Measurements from ENCODE around the gene TNS3.
A peak's percentile ranks its signal among the peaks of the same experiment; 100 is the strongest.

The TNS3 gene

DNA sequence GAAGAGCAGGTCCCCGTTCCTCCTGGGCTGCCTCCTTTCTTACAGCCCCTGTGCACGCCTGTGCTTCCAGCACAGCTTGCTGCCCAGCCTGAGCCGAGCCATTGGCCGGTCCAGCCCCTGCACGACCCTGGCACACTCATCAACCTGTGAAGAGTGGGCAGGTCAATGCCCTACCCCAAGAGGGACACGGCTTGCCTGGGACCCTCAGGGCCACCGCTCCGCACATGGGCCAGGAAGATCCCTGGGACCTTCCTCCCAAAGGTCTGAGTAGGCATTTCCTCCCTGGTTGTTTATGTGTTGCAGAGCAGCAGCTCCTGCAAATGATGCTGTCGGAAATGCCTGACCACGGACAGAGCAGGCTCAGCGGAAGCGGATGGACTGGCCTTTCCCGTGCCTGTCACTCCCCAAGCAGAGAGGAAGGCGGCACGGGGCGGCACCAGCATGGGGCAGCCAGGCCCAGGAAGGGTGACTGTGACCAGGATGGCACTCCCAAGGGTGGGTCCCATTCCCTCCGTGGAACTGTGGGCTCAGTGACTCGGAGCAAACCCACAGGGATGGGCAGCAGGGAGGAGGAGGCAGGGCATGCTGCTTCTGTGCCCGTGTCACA, 252.5 kb downstream of the TNS3 start:
- DNase-seq (ENCODE audit: extremely low spot score, insufficient read length, low read depth) (no peak), FAIRE-seq (no peak)

DNA sequence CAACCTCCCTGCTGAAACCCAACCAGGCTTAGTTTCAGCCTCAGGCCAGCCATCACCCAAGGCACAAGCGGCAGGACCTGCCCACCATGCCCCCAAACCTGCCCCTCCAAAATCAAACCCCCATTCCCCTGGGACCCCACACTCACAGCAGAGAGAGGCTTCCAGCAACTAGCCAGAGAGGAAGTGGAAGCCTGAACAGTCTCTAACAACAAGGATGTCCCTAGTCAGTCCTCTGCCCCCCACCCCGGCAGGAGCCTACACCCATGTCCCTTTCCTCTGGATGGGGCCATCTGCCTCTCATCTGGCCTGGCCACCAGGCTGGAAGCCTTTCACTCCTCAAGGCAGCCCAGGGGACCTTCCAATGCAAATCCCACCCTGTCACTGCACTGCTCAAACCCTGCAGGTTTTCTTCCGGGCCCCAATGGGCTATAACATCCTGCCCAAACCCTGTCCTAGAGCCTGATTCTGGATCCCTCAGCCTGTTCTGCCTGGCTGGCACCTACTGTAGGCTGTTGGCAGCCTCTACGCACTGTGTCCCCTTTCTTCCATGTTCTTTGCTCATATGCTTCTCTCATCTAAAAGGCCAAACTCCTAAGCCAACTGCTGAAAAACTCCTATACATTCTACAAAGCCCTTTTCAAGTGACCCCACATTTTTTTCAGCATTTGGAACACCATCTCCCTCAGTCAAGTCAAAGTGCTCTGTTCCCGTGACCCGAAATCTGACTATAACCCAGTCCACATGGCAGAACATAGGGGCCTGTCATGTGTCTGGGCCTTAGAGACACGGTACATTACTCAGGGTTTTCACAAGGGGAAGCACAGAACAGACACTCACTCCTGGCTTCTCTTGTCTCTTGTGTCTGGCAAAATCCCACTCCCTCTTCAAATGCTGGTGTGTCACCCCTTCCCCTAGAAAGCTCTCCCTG, 253.3 kb downstream of the TNS3 start:
- no peak for FAIRE-seq
- DNase-seq (ENCODE audit: extremely low spot score, insufficient read length, low read depth): no peak

- no peak for FAIRE-seq
- no peak for DNase-seq (ENCODE audit: extremely low spot score, insufficient read length, low read depth)
Observed at GRCh38 chr7:47327698-47328391, 254.1 kb downstream of the TNS3 start.

- DNase-seq (ENCODE audit: extremely low spot score, insufficient read length, low read depth) (no peak), FAIRE-seq (no peak)
Observed at GRCh38 chr7:47327346-47327697, 254.6 kb downstream of the TNS3 start.

- FAIRE-seq (no peak), DNase-seq (ENCODE audit: extremely low spot score, insufficient read length, low read depth) (no peak)
Observed at GRCh38 chr7:47326808-47327207, 255.1 kb downstream of the TNS3 start.

GRCh38 chr7:47326220-47326619, 255.7 kb downstream of the TNS3 start:
- FAIRE-seq: no peak

DNA sequence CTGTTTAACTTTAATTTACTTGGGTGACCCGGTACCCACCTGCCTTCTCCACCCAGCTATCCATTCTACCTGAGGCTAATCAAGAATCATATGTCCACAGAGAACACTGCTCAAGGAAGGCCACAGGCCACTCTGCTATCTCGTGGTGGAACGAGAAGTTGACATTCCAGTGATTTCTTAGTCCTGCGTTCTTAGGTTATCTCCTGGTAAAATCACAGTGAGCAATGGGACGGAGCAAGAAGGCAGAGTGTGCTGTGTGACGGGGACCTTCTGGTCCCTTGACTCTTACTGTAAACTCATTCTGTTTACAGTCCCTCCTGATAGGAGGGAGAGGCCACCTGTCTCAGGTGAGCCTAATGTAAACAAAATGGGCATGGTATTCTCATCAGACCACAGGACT, 256.6 kb downstream of the TNS3 start:
- FAIRE-seq: no peak

More at GRCh38 chr7:47326220-47326619, 255.7 kb downstream of the TNS3 start:
- DNase-seq (ENCODE audit: extremely low spot score, insufficient read length, low read depth): no peak

DNA sequence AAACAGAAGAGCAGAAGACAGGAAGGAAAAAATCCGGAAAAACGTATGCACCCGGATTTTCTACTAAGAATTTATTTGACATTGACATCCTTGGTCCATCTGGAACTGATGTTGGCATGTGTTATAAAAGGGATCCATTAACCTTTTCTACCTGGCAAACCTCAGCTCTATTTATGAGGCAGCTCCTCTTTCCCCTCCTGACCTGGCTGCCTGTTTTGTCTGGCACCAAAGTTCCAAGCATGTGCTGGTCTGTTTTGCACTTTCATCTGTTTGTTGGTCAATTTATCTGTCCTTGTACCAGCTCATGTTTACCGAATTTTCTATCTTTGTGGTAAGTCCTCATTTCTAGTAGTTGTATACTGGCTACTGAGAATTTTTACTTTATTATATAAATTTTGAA, 258.0 kb downstream of the TNS3 start:
- FAIRE-seq (no peak), DNase-seq (ENCODE audit: extremely low spot score, insufficient read length, low read depth) (no peak)

More for the DNA sequence above, 256.6 kb downstream of the TNS3 start:
- DNase-seq (ENCODE audit: extremely low spot score, insufficient read length, low read depth): no peak

DNA sequence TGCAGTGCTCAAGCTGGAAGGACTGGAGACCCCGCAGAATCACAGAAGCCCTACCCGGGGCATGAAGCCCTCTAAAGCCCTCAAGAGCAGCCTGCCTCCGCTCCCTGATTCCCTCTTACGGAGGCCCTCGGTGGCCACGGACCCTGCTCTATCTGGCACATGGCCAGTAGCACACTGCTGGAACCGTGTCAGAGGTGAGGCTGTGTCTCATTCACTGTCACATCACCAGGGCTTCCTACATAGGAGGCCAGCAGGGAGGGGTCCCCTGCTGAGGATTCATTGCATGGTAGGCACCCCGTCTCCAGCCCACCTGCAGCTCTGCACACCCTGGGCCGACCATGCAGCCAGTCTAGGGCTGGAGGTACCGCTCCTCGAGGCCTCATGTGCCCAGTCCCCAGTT, 259.2 kb downstream of the TNS3 start:
- FAIRE-seq: no peak
- DNase-seq (ENCODE audit: extremely low spot score, insufficient read length, low read depth): no peak

- no peak for FAIRE-seq
- no peak for DNase-seq (ENCODE audit: extremely low spot score, insufficient read length, low read depth)
Observed at GRCh38 chr7:47320296-47320695, 261.6 kb downstream of the TNS3 start.

GRCh38 chr7:47318395-47319182, 263.3 kb downstream of the TNS3 start:
- peak; percentile 59 for FAIRE-seq
- DNase-seq (ENCODE audit: extremely low spot score, insufficient read length, low read depth): no peak

- FAIRE-seq: no peak
- DNase-seq (ENCODE audit: extremely low spot score, insufficient read length, low read depth): no peak
Observed at GRCh38 chr7:47317487-47317886, 264.4 kb downstream of the TNS3 start.

DNA sequence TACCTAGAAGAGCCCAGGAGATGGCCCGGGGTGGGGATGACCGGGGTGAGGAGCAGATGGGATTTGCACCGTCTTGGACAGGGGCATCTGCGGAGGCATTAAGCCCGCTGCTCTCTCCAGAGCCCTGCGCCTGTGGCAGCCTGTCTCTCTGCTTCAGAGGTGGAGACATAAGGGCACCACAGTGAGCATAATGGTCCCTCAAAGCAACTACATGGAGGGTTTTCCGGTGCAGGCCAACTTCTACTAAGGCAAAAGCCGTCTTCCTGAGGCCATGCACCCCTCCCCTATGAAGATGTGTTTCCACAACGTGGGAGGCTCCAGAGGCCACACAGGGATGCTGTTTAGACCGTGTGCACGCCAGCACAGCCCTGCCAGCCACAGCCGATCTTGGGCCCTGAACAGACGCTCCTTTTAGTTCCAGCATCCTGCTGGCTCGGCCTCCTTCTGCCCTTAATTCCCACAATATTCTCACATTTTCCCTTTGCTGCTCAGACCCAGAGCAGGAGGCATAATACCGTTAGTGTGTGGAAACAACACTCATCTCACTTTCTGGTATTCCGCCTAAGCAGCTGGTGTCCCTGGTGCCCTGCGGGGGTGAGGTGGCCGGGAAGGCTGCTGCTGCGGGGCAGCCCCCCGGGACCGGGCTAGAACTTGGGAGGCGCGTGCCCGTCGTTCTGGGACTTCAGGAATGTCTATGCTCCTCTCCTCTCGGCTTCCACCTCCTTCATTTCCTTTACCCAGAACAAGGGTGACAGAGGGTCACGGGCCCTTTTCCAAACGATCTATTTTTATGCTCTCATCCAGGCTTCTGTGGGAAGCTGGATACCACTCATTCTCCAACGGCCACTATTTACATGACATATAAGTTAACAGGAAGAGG, 266.9 kb downstream of the TNS3 start:
- DNase-seq (ENCODE audit: extremely low spot score, insufficient read length, low read depth) (no peak), FAIRE-seq (no peak)

- FAIRE-seq: no peak
- no peak for DNase-seq (ENCODE audit: extremely low spot score, insufficient read length, low read depth)
Observed at GRCh38 chr7:47314248-47314647, 267.7 kb downstream of the TNS3 start.

- no peak for FAIRE-seq
- no peak for DNase-seq (ENCODE audit: extremely low spot score, insufficient read length, low read depth)
Observed at GRCh38 chr7:47313564-47313963, 268.3 kb downstream of the TNS3 start.

- DNase-seq (ENCODE audit: extremely low spot score, insufficient read length, low read depth) (no peak), FAIRE-seq (no peak)
Observed at GRCh38 chr7:47311891-47312290, 270.0 kb downstream of the TNS3 start.

DNA sequence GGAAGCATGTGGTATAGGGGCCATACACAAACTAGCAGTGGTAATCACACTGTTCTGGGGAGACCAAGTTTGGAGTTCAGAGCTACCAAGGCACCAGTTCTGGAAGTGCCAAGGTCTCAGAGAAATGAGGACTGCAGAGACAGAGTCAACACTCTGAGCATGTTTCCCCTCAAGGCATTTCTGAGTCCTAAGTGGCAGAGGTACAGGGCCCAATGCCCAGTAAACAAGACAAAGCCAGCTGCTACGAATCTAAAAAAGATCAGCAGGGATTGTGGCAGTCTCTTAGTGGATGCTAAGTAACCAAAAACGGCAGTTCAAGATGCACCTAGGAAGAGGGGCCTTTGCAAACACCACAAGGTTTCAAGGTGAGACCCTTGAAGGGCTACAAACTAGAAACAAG, 271.9 kb downstream of the TNS3 start:
- DNase-seq (ENCODE audit: extremely low spot score, insufficient read length, low read depth): no peak
- FAIRE-seq: no peak

DNA sequence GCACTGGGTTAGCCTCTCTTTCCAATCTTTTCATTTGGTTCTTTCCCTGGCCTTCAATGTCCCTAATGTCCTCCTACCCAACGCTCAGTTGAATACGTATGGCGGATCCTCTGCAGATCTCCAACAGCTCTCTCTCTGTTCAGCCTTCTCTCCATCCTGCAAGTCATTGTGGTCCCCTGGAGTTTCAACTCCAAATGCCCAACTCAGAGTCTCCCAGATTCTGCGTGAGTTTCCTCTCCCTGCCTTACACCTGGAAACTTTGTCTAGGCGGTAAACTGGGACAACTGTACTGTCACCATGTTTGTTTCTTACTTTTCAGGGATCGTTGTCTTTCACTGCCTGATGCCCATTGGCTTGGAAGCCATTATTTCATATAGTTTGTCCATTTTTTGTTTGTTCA, 273.1 kb downstream of the TNS3 start:
- FAIRE-seq (no peak), DNase-seq (ENCODE audit: extremely low spot score, insufficient read length, low read depth) (no peak)

GRCh38 chr7:47307311-47307710, 274.6 kb downstream of the TNS3 start:
- DNase-seq (ENCODE audit: extremely low spot score, insufficient read length, low read depth): no peak

More at GRCh38 chr7:47307311-47307710, 274.6 kb downstream of the TNS3 start:
- FAIRE-seq: no peak

All from GM18507 (cell line).